Measurements from ENCODE around the gene RPRD2.

RPRD2 gene

DNA sequence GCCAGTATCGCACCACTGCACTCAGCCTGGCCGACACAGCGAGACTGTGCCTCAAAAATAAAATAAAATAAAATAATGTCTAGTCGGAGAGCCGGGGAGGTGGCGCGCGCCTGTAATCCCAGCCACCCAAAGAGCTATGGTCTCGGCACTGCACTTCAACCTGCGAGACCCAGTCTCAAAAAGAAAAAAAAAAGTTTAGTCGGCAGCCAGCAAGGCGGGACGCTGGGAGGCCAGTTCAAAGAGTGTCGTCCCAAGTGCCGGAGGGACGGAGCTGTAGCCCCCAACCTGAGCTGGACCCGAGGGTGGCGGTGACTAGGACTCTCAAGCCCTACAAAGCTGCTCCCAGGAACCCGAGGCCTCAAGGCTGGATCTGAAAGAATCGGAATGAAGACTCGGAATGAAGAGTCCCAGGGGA is 151.0 kb downstream of the RPRD2 start:
- H4K20me1 ChIP-seq = peaks cover 0 to 33% (median 0%) of the 10 kb centered on the region in 11 experiments; a peak in 2 of 22 replicates
- H3K36me3 ChIP-seq = peaks cover 10 to 34% (median 23%) of the 10 kb centered on the region in 11 experiments; a peak in 21 of 22 replicates
- no peak for TF ChIP-seq Cebpa-rat (IDR thresholded peaks at IDR 0.05)
- H3K4me2 ChIP-seq = peak overlapping the region; percentile 87 to 100 (median 95)
- H3K27ac ChIP-seq = peak overlapping the region; percentile 4 to 75 (median 69); a peak in 20 of 22 replicates
- H3K27me3 ChIP-seq = no peaks in the 10 kb centered on the region
- H3K4me1 ChIP-seq = peaks cover 58 to 75% (median 73%) of the 10 kb centered on the region in 10 experiments
- no peaks in the 10 kb centered on the region for H3K9me3 ChIP-seq (replicated peaks in 1 of 11)
- H3K4me3 ChIP-seq = peak overlapping the region; percentile 53 to 76 (median 66)
- H3K9ac ChIP-seq = peak overlapping the region; percentile 68 to 85 (median 77)

DNA sequence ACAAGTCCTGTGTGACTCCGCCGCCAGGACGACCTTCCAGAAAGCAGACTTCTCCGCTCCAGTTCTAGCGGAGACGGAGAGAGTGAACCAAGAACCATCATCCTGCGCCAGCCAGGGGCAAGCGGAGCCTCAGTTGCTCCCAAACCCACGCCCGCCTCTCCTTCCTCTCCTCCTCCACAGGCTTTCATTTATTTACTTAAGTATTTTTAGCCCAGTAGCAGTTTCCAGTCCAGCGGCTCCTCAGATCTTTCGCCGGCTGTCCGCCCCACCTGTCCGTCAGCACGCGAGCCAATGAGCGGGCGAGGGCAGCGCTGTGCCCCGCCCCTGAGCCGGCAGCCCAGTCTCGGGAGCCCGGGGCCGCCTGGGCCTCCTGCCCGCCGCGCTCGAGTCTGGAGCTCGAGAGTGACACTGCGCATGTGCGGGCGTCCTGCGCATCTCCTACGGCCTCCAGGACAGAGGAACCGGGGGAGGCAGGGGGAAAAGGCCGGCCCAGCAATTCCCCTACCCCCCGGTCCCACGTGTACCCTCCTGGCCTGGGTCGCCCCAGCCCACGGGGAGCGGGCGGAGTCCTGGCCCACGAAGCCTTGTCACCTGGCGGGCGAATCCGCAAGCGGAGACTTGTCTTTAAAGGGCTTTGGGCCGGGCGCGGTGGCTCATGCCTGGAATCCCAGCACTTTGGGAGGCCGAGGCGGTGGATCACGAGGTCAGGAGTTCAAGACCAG is 151.5 kb downstream of the RPRD2 start, which contains the start of gene FALEC:
Gene FALEC (plus strand): TSS at position 425 of the 722 bp plus-strand sequence.
- Histone ChIP-seq H3K4me3 (peak within 1 kb of the TSS; percentile 53 to 76 (median 66)), H3K4me1 (peaks cover 53 to 69% (median 67%) of the 10 kb centered on the region in 10 experiments), H3K9me3 (replicated peaks in 1 of 11) (no peaks in the 10 kb centered on the region), H3K27me3 (no peaks in the 10 kb centered on the region), H3K36me3 (peaks cover 10 to 28% (median 22%) of the 10 kb centered on the region in 11 experiments; a peak in 21 of 22 replicates), H3K27ac (peak within 1 kb of the TSS; percentile 4 to 75 (median 69); a peak in 20 of 22 replicates), H4K20me1 (peaks cover 0 to 28% (median 0%) of the 10 kb centered on the region in 11 experiments; a peak in 2 of 22 replicates), H3K9ac (peak within 1 kb of the TSS; percentile 68 to 85 (median 77)), H3K4me2 (peak within 1 kb of the TSS; percentile 87 to 100 (median 95))
- no peak for TF ChIP-seq Cebpa-rat (IDR thresholded peaks at IDR 0.05)

DNA sequence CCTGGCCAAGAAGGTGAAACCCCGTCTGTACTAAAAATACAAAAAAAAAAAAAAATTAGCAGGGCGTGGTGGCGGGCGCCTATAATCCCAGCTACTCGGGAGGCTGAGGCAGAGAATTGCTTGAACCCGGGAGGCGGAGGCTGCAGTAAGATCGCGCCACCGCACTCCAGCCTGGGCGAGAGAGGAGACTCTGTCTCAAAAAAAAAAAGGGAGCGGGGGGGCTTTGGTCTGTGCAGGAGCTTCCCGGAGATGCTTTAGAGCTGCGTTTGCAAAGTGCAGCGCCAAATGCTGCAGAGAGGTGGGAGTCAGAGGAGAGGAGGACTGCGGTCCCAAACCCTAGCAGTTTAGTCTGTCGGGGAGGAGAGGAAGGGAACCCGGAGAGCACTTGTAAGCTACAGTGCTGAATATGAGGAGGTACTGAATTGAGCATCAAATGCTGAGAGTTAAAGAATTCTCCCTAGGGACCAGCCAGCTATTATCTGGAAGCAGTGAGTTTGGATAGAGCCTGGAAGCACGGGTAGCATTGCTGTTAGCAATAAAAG is 152.2 kb downstream of the RPRD2 start:
- Histone ChIP-seq H3K4me2 (peak overlapping the region; percentile 87 to 100 (median 95)), H3K4me1 (peaks cover 46 to 63% (median 61%) of the 10 kb centered on the region in 10 experiments), H3K27me3 (no peaks in the 10 kb centered on the region), H3K36me3 (peaks cover 10 to 22% (median 19%) of the 10 kb centered on the region in 11 experiments; a peak in 21 of 22 replicates), H3K9me3 (replicated peaks in 1 of 11) (no peaks in the 10 kb centered on the region), H3K4me3 (peak overlapping the region; percentile 53 to 76 (median 66)), H3K27ac (peak overlapping the region in 9 of 11 experiments; percentile 50 to 75 (median 71); a peak in 18 of 22 replicates), H4K20me1 (peaks cover 0 to 22% (median 0%) of the 10 kb centered on the region in 11 experiments; a peak in 2 of 22 replicates), H3K9ac (peak overlapping the region; percentile 68 to 85 (median 77))
- TF ChIP-seq Cebpa-rat (IDR thresholded peaks at IDR 0.05) = no peak

DNA sequence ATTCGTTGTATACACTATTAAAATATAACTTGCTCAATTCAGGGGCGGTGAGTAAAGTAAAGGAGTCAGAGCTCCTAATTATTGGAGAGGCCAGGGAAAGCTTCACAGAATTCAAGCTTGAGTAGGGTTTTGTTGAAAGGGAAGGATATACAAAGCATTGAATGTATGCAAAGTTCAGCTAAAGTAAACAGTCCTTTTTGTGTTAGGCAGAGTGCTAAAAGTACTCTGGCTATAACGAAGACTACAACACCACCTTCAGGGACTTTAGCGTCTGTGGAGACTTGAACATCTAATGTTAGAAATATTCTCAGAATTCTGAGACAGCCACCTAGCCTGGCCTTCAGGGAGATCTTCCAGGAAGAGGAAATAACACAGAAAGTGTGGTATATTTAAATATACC is 152.7 kb downstream of the RPRD2 start:
- Histone ChIP-seq H3K4me1 (peaks cover 41 to 58% (median 56%) of the 10 kb centered on the region in 10 experiments), H3K27me3 (no peaks in the 10 kb centered on the region), H4K20me1 (peaks cover 0 to 17% (median 0%) of the 10 kb centered on the region in 11 experiments; a peak in 2 of 22 replicates), H3K9ac (peak overlapping the region in 9 of 11 experiments; percentile 71 to 85 (median 78); a peak in 13 of 22 replicates), H3K27ac (peak overlapping the region in 2 of 11 experiments; percentile 50 to 71; a peak in 2 of 22 replicates), H3K36me3 (peaks cover 10 to 17% (median 14%) of the 10 kb centered on the region in 11 experiments; a peak in 20 of 22 replicates), H3K4me2 (peak overlapping the region; percentile 87 to 100 (median 95)), H3K9me3 (replicated peaks in 1 of 11) (no peaks in the 10 kb centered on the region), H3K4me3 (peak overlapping the region; percentile 53 to 76 (median 66); a peak in 17 of 20 replicates)
- TF ChIP-seq Cebpa-rat (IDR thresholded peaks at IDR 0.05) = no peak

DNA sequence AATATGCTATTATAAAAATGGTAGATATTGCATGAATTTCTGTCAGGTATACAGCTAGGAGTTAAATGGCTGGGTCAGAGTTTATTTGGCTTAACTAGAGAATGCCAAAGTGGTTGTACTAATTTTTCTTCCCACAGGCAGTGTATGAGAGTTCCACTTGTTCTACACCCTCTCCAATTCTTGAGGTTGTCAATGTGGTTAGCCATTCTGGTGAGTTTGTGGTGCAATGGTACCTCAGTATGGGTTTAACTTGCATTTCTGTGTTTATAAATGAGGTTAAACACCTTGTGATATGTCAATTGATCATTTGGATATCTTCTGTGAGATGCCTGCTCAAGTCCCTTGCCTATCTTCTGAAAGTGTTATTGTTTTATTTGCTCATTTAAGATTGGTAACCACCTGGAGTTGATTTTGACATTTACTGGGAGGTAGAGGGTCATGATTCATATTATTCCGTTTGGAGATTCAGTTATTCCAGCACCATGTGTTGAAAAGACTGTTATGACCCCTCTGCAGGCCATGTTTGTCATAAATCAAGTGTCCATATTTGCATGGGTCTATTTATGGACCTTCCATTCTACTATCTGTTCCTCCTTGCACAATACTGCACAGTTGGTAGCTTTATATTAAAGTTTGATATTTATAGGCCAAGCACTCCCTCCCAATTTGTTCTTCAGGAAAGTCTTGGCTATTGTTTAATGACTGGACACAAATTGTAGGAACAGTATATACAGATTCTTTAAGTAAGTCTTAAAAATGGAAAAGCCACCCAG is 157.4 kb downstream of the RPRD2 start:
- Histone ChIP-seq H3K27me3 (no peaks in the 10 kb centered on the region), H3K9ac (no peak overlapping the region), H3K4me2 (no peak overlapping the region), H3K4me1 (peaks cover 3 to 23% (median 14%) of the 10 kb centered on the region in 10 experiments; a peak in 19 of 20 replicates), H3K36me3 (no peaks in the 10 kb centered on the region), H3K9me3 (replicated peaks in 1 of 11) (no peaks in the 10 kb centered on the region), H3K4me3 (no peak overlapping the region), H4K20me1 (no peaks in the 10 kb centered on the region), H3K27ac (no peak overlapping the region)
- TF ChIP-seq Cebpa-rat (IDR thresholded peaks at IDR 0.05) = no peak

DNA sequence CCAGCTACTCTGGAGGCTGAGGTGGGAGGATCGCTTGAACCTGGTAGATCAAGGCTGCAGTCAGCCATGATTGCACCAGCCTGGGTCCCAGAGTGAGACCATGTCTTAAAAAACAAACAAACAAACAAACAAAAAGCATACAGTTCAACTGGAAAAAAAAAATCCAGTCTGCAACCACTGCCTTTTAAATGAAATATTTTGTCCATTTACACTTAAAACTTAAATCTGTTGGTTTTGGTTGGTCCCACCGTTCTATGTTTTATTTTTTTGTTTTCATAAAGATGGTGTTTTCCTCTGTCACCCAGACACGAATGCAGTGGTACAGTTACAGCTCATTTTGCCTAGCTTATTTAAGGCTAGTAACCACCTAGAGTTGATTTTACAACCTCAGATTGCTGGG is 161.4 kb downstream of the RPRD2 start:
- no peak overlapping the region for H3K4me2 ChIP-seq
- H4K20me1 ChIP-seq = no peaks in the 10 kb centered on the region
- TF ChIP-seq Cebpa-rat (IDR thresholded peaks at IDR 0.05) = no peak
- H3K9ac ChIP-seq = no peak overlapping the region
- no peak overlapping the region for H3K4me3 ChIP-seq
- H3K27ac ChIP-seq = no peak overlapping the region
- no peaks in the 10 kb centered on the region for H3K36me3 ChIP-seq
- no peaks in the 10 kb centered on the region for H3K27me3 ChIP-seq
- H3K4me1 ChIP-seq = peaks cover 0 to 9% (median 0%) of the 10 kb centered on the region in 10 experiments; a peak in 7 of 20 replicates
- H3K9me3 ChIP-seq (replicated peaks in 1 of 11) = no peaks in the 10 kb centered on the region
